Mucosa of descending colon (tissue), 3 donors: ENCODE results near the gene SCGB1C1. TPM values are rescaled to one million over a fixed set of nuclear protein-coding genes. Genes with fewer than 3 reads are reported as not detected.

Source experiments
- ATAC-seq: fragments of 200-7000 bp; cut with Tn5 transposase; one replicate; pipeline ENCODE4 v1.9.1; 2020; ENCODE audit warnings: mild to moderate bottlenecking, moderate library complexity
- DNase-seq, 3 donors: peaks; one replicate each; pipeline ENCODE4 v3.0.0-alpha.2; 2020
- H3K36me3 ChIP-seq: fragments of 200-600 bp; one replicate; pipeline ENCODE4 v1.8.0; 2021; ENCODE audit warnings: low read depth, mild to moderate bottlenecking
- H3K4me1 ChIP-seq: fragments of 200-600 bp; one replicate; pipeline ENCODE4 v1.8.0; 2021; ENCODE audit warnings: low read depth, mild to moderate bottlenecking
- H3K4me3 ChIP-seq: fragments of 200-600 bp; one replicate; pipeline ENCODE4 v1.8.0; 2021; ENCODE audit warnings: mild to moderate bottlenecking
- H3K9me3 ChIP-seq: fragments of 200-600 bp; one replicate; pipeline ENCODE4 v1.8.0; 2021; ENCODE audit warnings: mild to moderate bottlenecking
- CTCF ChIP-seq: fragments of 200-600 bp; IDR thresholded peaks from one replicate; pipeline ENCODE4 v1.8.0; 2022; ENCODE audit warnings: antibody characterized with exemption, mild to moderate bottlenecking
- intact Hi-C, 2 donors: fragments of 100-400 bp; cut with DNase I in 1 of 2; cut with micrococcal nuclease in 1 of 2; formaldehyde crosslinking; loops; one replicate each; pipeline versions ENCODE4 v1.11.0 to v1.11.1; 2022; cut with DNase I, micrococcal nuclease
- total RNA-seq, 3 donors: library from RNA; stranded (reverse); fragmentation: NEBNext Ultra II Directional in 2 of 3; extraction: Animal tissue kit (Norgen Biotek cat#: 25700) in 2 of 3; gene quantifications; one replicate each; pipeline versions ENCODE4 v1.2.1 to v1.2.4, GENCODE V29; 2021 to 2023
- donor health status: DM: no; HTN: no; CAD: no; lungs with moderate emphysema.
- donor health status: DM: no; HTN: no; CAD: no.
- donor health status: DM: no; HTN: yes; CAD: no.

SCGB1C1 gene
- total RNA-seq, 3 donors from 2014 or later: not detected

- Histone ChIP-seq H3K9me3 (no peaks in the 10 kb centered on the region), H3K4me3 (no peak overlapping the region), H3K4me1 (peaks cover 10% of the 10 kb centered on the region), H3K36me3 (peaks cover 9% of the 10 kb centered on the region)
- TF ChIP-seq CTCF: no peak
- ATAC-seq (no peak), DNase-seq (no peak)
- intact Hi-C loops: no loop called here
Measured at GRCh38 chr11:241634-242033, 48.8 kb downstream of the SCGB1C1 start.

Other genes starting within 250 kb of the SCGB1C1 start
- gene BET1L, start 14.3 kb downstream of the SCGB1C1 start, total RNA-seq: 10 to 100 TPM; 51.5 to 59.9 (median 55.8) TPM
- gene RIC8A, start 14.6 kb downstream of the SCGB1C1 start, total RNA-seq: 10 to 100 TPM; 75.1 to 93.1 (median 82.2) TPM
- 10 to 100 TPM; 19.3 to 22.1 (median 22.0) TPM for gene SIRT3, start 43.3 kb downstream of the SCGB1C1 start, total RNA-seq
- gene PSMD13, start 43.9 kb downstream of the SCGB1C1 start, total RNA-seq: 100 to 1,000 TPM in 1 of 3 donors, 10 to 100 TPM in 2; 92.6 to 110 (median 96.4) TPM
- gene NLRP6, start 85.3 kb downstream of the SCGB1C1 start, total RNA-seq: 1 to 10 TPM in 1 of 3 donors, under 1 TPM in 2; 0.66 to 2.6 (median 0.72) TPM
- 10 to 100 TPM; 21.2 to 37.1 (median 29.7) TPM for gene PGGHG, start 96.0 kb downstream of the SCGB1C1 start, total RNA-seq
- gene IFITM5, start 106.4 kb downstream of the SCGB1C1 start, total RNA-seq: not detected
- 100 to 1,000 TPM in 2 of 3 donors, 10 to 100 TPM in 1; 57.2 to 254 (median 111) TPM for gene IFITM2, start 114.7 kb downstream of the SCGB1C1 start, total RNA-seq
- gene IFITM1, start 121.0 kb downstream of the SCGB1C1 start, total RNA-seq: 100 to 1,000 TPM in 1 of 3 donors, 10 to 100 TPM in 2; 80.2 to 182 (median 87.3) TPM
- gene IFITM3, start 127.8 kb downstream of the SCGB1C1 start, total RNA-seq: 100 to 1,000 TPM in 2 of 3 donors, 10 to 100 TPM in 1; 76.1 to 410 (median 353) TPM
- 10 to 100 TPM in 1 of 3 donors, 1 to 10 TPM in 2; 2.1 to 11.8 (median 2.2) TPM for gene B4GALNT4, start 176.4 kb downstream of the SCGB1C1 start, total RNA-seq
- gene PKP3, start 201.1 kb downstream of the SCGB1C1 start, total RNA-seq: 100 to 1,000 TPM in 2 of 3 donors, 10 to 100 TPM in 1; 73.3 to 174 (median 143) TPM
- 100 to 1,000 TPM; 103 to 190 (median 116) TPM for gene SIGIRR, start 221.9 kb downstream of the SCGB1C1 start, total RNA-seq
- gene ANO9, start 248.9 kb downstream of the SCGB1C1 start, total RNA-seq: 100 to 1,000 TPM in 2 of 3 donors, 10 to 100 TPM in 1; 85.2 to 179 (median 131) TPM